ENCODE data around the gene RBBP6. TPM values are rescaled to one million over a fixed set of nuclear protein-coding genes. Genes with fewer than 3 reads are reported as not detected.
"Not testable (repeated sequence)": the region's sequence is repeated elsewhere in the genome, so short reads cannot be mapped to it uniquely, and the experiment has no call there.

Gene RBBP6
- 10 to 100 TPM; 83.2 to 92.7 TPM for total RNA-seq

GRCh38 chr16:24539295-24539849 lies at the start of gene RBBP6:
TSS of gene RBBP6 (plus strand) at chr16:24539566. CDS start at chr16:24540627, 1,061 bp downstream.
- Histone ChIP-seq H3K9me3 (no peaks in the 10 kb centered on the region), H3K4me3 (peak within 1 kb of the TSS; percentile 88 to 98), H3K4me1 (replicated peaks) (no peaks in the 10 kb centered on the region), H3K27ac (peak within 1 kb of the TSS; percentile 99), H3K36me3 (no peaks in the 10 kb centered on the region), H3K27me3 (replicated peaks; ENCODE audit: insufficient read depth) (no peaks in the 10 kb centered on the region)
- WGBS = under 1% methylated on average over 55 of the region's 68 CpGs
- TF ChIP-seq POLR2A (IDR thresholded peaks at IDR 0.05) (peak; percentile 100), POLR2AphosphoS5 (IDR thresholded peaks at IDR 0.05) (peak; percentile 98), CTCF (IDR thresholded peaks at IDR 0.05) (peak in 2 of 4 experiments; percentile 36 to 53)
- intact Hi-C loops (cut with DNase I) = no loop called here
- DNase-seq (ENCODE audit: low spot score) = peak; percentile 96

- Histone ChIP-seq H3K4me3 (no peak overlapping the region), H3K36me3 (no peaks in the 10 kb centered on the region), H3K9me3 (no peaks in the 10 kb centered on the region), H3K4me1 (replicated peaks) (no peaks in the 10 kb centered on the region), H3K27ac (no peak overlapping the region), H3K27me3 (replicated peaks; ENCODE audit: insufficient read depth) (no peaks in the 10 kb centered on the region)
- WGBS = 58% methylated on average over 2 of the region's 2 CpGs
- DNase-seq (ENCODE audit: low spot score) = no peak
- intact Hi-C loops (cut with DNase I) = no loop called here
- no peak for TF ChIP-seq POLR2A (IDR thresholded peaks at IDR 0.05)
- no peak for TF ChIP-seq CTCF (IDR thresholded peaks at IDR 0.05)
- TF ChIP-seq POLR2AphosphoS5 (IDR thresholded peaks at IDR 0.05) = no peak
These were observed 48.5 kb upstream of the RBBP6 start for GRCh38 chr16:24490866-24491265.

GRCh38 chr16:24491731-24492130 lies 47.6 kb upstream of the RBBP6 start:
- H3K27me3 ChIP-seq (replicated peaks; ENCODE audit: insufficient read depth) = no peaks in the 10 kb centered on the region
- no peaks in the 10 kb centered on the region for H3K4me1 ChIP-seq (replicated peaks)
- no peak for TF ChIP-seq CTCF (IDR thresholded peaks at IDR 0.05)
- no peak for TF ChIP-seq POLR2A (IDR thresholded peaks at IDR 0.05)
- TF ChIP-seq POLR2AphosphoS5 (IDR thresholded peaks at IDR 0.05) = no peak
- intact Hi-C loops (cut with DNase I) = no loop called here
- H3K27ac ChIP-seq = no peak overlapping the region
- H3K4me3 ChIP-seq = no peak overlapping the region
- WGBS = 85% methylated on average over 2 of the region's 2 CpGs
- no peak for DNase-seq (ENCODE audit: low spot score)
- H3K36me3 ChIP-seq = no peaks in the 10 kb centered on the region
- no peaks in the 10 kb centered on the region for H3K9me3 ChIP-seq

- no peak for DNase-seq (ENCODE audit: low spot score)
- 46% methylated on average over 7 of the region's 7 CpGs for WGBS
- intact Hi-C loops (cut with DNase I) = no loop called here
- Histone ChIP-seq H3K27ac (no peak overlapping the region), H3K4me3 (no peak overlapping the region), H3K36me3 (no peaks in the 10 kb centered on the region), H3K9me3 (no peaks in the 10 kb centered on the region), H3K27me3 (replicated peaks; ENCODE audit: insufficient read depth) (no peaks in the 10 kb centered on the region), H3K4me1 (replicated peaks) (no peaks in the 10 kb centered on the region)
- no peak for TF ChIP-seq POLR2A (IDR thresholded peaks at IDR 0.05)
- no peak for TF ChIP-seq CTCF (IDR thresholded peaks at IDR 0.05)
- TF ChIP-seq POLR2AphosphoS5 (IDR thresholded peaks at IDR 0.05) = no peak
These were observed 45.5 kb upstream of the RBBP6 start for GRCh38 chr16:24493821-24494220.

GRCh38 chr16:24495207-24495606 lies 44.2 kb upstream of the RBBP6 start:
- H3K4me1 ChIP-seq (replicated peaks); intact Hi-C loops (cut with DNase I); H3K27me3 ChIP-seq (replicated peaks; ENCODE audit: insufficient read depth); H3K27ac ChIP-seq; H3K9me3 ChIP-seq; DNase-seq (ENCODE audit: low spot score); H3K4me3 ChIP-seq; H3K36me3 ChIP-seq: not testable (repeated sequence)
- 56% methylated on average over 9 of the region's 9 CpGs for WGBS

Measured in prostate gland (tissue), 2 donors.